ENCODE measurements around the gene COL4A1.

The COL4A1 gene

GRCh38 chr13:110187641-110188161 lies 119.3 kb downstream of the COL4A1 start:
- no peak for FAIRE-seq

GRCh38 chr13:110186231-110186855 lies 120.6 kb downstream of the COL4A1 start:
- FAIRE-seq = no peak

- FAIRE-seq = no peak
Observed at GRCh38 chr13:110185696-110186095, 121.3 kb downstream of the COL4A1 start.

- FAIRE-seq = no peak
Observed at GRCh38 chr13:110183910-110184309, 123.0 kb downstream of the COL4A1 start.

DNA sequence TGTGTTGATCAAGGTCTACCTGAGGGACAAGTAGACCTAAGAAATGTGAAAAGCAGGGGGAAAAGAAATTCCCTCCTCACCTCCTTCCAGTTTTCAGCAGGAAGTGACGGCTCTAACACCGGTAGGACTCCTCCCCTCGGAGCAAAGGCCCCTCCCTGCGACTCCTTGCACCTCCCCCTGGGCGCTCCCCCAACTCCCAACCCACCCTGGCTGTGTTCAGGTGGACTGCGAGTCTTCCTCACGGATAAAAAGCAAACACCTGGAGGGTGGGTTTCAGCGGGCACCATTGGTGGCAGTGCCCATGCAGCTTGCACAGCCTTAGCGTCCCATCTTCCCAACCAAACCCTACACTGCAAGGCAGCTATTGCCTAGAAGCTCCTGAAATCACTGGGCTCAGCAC lies 124.5 kb downstream of the COL4A1 start:
- no peak for FAIRE-seq

- FAIRE-seq = no peak
Observed at GRCh38 chr13:110182003-110182402, 125.0 kb downstream of the COL4A1 start.

- no peak for FAIRE-seq
Observed at GRCh38 chr13:110179857-110180147, 127.2 kb downstream of the COL4A1 start.

DNA sequence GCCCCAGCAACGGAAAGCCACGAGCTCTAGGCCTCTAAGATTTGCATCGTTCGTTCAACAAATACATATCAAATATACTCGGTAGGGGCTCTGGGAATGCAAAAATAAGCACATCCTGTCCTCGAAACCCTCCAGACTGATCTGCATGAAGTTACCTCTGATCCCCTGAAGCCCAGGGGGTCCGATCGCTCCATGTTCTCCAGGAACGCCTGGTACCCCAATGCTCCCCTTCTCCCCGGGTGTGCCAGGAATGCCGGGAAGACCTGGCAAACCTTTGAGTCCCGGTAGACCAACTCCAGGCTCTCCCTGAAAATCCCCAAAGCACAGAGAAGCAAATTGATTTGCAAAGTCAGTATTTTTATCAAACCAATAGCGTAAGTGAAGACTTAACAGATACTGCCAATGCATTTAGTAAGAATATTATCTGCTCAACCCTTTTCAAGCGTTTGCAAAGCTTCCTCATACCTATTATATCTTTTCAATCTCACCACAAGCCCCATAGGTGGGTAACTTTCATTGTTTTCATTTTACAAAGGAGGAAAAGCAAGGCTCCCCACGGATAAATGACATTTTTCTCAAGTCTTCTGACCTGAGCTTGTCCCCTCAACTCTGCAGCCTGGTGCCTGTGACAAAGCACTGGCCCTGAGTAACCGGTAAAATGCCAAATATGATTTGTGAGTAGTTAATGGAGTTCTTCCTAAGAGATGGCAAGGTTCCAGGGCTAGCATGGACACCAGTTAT lies 127.7 kb downstream of the COL4A1 start:
- FAIRE-seq = no peak

GRCh38 chr13:110177790-110178189 lies 129.2 kb downstream of the COL4A1 start:
- no peak for FAIRE-seq

DNA sequence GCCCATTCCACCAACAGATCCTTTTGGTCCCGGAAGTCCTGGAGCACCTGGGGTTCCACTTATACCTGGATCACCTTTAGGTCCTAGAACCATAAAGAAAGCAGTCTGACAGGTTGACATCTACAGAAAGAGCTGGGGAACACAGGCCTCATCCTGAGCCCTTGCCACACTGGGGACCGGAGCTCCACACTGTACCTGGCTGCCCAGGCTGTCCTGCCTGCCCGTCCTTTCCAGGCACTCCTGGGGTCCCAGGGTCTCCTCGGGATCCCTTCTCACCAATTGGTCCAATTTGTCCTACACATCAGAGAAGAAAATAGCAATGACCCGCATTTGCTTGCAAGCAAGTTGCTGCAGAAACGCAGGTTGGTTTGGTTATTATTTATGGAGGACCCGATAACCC lies 130.5 kb downstream of the COL4A1 start:
- FAIRE-seq = no peak

DNA sequence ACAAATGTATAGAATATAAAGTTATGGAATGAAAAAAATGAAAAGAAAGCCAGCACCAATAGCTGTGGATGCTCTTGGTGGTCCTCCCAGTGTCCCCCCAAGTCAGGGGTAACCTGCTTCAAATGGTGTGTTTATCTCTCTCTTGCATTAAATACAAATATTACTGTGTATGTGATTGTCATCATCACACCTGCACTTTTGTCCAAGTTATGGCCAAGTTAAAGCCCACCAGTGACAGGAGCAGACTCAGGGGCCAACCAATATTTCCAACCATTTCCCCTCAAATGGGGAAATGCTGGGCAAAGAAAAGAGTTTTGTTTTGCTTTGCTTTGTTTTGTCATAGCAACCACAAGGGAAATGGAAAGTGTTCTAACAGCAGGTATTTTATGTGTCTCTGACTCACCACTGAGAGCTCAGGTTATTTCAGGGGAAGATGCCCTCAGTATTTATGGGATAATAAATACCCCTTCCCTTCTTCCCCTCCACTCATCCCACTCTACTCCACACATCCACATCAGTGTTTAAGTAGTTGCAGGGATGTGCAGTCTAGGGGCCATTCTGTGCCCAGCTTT lies 133.6 kb downstream of the COL4A1 start:
- no peak for FAIRE-seq

- FAIRE-seq = no peak
Observed at GRCh38 chr13:110170882-110171281, 136.1 kb downstream of the COL4A1 start.

DNA sequence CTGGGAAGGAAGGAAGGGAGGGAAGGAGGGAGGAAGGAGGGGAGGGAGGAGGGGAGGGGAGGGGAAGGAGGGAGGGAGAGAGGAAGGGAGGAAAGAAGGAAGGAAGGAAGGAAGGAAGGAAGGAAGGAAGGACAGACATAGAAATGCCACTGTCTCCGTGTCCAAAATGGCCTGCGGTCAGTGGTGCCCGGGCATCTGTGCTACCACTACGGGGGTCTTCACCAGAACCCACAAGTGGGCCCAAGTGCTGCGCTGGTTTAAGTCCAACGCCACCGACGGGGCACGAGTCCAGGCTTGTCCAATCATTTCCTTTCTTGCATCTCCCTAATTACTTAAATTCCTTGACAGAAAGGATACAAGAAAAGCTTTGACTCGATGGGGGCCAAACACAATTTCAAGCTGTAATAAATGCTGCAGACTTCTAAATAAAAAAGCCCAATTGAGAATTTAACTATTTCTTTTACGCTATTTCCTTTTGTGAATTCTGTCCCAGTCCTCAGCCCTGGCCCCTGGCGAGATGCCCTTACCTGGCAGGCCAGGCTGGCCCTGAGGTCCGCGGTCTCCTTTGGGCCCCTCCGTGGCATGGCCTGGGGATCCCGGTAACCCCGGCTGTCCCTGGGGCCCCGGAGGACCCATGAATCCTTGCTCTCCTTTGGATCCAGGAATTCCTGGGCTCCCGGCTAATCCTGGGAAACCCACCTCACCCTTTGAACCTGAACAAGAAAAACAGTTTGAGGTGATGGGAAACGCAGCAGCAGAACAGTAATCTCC lies 136.8 kb downstream of the COL4A1 start:
- FAIRE-seq = no peak

GRCh38 chr13:110168999-110169933 lies 137.7 kb downstream of the COL4A1 start:
- FAIRE-seq = no peak

- FAIRE-seq = no peak
Observed at GRCh38 chr13:110166598-110166997, 140.4 kb downstream of the COL4A1 start.

- FAIRE-seq = no peak
Observed at GRCh38 chr13:110164706-110165105, 142.3 kb downstream of the COL4A1 start.

DNA sequence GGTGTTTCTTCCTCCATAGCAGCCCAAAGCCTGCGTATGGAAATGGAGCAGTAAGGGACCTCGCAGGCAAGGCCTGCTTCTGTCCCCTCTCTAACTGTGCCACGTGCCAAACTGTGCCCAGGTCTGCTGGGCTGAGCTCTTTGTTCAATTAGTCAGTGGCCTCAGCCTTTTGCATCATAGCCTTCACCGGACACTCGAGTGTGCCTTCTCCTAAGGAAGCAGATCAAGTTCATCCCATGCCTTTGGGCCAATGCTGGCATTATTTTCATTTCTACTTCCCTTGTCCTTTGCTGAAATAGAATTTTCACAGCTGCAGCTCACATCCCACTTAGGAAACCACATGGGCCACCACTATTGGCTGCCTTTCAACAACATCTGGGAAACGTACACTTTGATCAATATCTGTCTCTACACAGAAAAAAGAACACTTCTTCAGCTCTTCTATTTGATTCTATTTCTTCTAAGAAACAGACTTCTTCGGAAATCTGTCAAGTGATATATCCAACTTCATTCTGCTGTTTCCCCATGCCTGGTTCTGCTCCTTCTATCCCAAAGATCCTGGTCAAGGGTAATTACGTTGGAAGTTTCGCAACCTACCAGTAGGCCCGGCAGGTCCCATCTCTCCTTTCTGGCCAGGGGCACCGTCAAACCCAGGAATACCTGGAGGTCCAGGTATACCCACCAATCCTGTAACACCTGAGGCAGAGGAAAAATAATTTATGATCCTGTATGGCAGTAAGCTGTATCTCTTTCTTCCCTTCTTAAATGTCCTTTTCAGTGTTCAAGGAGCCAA lies 143.9 kb downstream of the COL4A1 start:
- no peak for FAIRE-seq

GRCh38 chr13:110162053-110162452 lies 144.9 kb downstream of the COL4A1 start:
- FAIRE-seq = no peak

GRCh38 chr13:110161112-110161882 lies 145.7 kb downstream of the COL4A1 start:
- FAIRE-seq = no peak

DNA sequence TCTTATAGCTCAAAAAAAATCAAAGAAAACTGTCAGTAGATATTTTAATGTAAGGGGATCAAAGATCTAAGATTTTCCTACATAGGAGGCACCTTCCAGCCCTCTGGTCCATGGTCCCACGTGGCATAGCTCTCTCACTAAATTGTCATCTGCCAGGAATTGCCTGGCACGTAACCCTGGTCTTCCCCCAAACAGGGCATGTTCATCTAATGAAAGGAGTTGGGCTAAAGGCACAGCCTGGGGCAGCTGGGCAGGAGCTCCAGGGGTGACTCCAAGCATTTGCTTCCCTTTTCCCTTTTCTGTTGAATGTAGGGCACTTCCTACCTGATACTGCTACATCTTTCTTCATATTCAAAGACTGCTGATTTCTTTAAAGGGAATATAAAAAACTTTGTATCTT lies 148.7 kb downstream of the COL4A1 start:
- no peak for FAIRE-seq

DNA sequence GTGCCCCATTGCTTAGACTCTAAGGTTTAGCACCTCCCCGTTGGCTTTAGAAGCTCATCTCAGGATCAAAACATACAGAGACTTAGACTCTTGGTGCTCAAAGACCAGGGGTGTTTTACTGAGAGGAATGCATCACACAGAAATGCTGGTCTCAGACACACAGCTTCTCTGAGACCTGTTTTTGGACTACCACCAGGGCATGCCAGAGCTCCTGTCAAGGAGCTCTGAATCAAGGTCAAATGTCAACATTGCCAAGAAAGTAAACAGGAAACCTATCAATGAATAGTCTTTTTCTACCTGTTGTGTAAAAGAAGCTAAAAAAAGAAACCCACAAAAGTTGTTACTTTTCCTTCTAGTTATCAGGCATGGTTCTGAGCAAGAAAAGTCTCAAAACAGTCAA lies 149.2 kb downstream of the COL4A1 start:
- no peak for FAIRE-seq

Data from TTC549 (cell line).